Left colon (tissue), 2 donors: Measurements from ENCODE around the gene CCNA2. TPM values are rescaled to one million over a fixed set of nuclear protein-coding genes. Genes with fewer than 3 reads are reported as not detected.

Experiments used
- ATAC-seq: fragments of 200-7000 bp; cut with Tn5 transposase; one replicate; pipeline ENCODE4 v1.9.1; 2020; ENCODE audit warnings: mild to moderate bottlenecking, moderate library complexity
- DNase-seq, 2 donors: peaks; one replicate each; pipeline ENCODE4 v3.0.0-alpha.2; 2020
- intact Hi-C, 2 donors: fragments of 100-400 bp; cut with DNase I in 1 of 2; cut with micrococcal nuclease in 1 of 2; formaldehyde crosslinking; loops; one replicate each; pipeline versions ENCODE4 v1.11.2 to v1.14.0; 2022; cut with DNase I, micrococcal nuclease
- total RNA-seq, 2 donors: library from RNA; stranded (reverse); fragmentation: NEBNext Ultra II Directional; extraction: Animal tissue kit (Norgen Biotek cat#: 25700); gene quantifications; one replicate each; pipeline ENCODE4 v1.2.1, GENCODE V29; 2021
- donor health status: DM: no; HTN: no; CAD: no.
- donor health status: DM: yes; HTN: yes; CAD: no.

CCNA2 gene
- total RNA-seq, 2 donors from 2014 or later, result 3.6 to 10.0 TPM

GRCh38 chr4:121817006-121817405, 6.7 kb downstream of the CCNA2 start:
- ATAC-seq (no peak), DNase-seq (no peak)
- intact Hi-C loops, result no loop called here

GRCh38 chr4:121814756-121815155, 8.9 kb downstream of the CCNA2 start:
- ATAC-seq (no peak), DNase-seq (no peak)
- intact Hi-C loops, result no loop called here

GRCh38 chr4:121811122-121811521, 12.6 kb downstream of the CCNA2 start:
- DNase-seq (no peak), ATAC-seq (no peak)
- intact Hi-C loops, result no loop called here

GRCh38 chr4:121806411-121806810, 17.3 kb downstream of the CCNA2 start:
- no peak for ATAC-seq
- intact Hi-C loops, result no loop called here
- no peak for DNase-seq

GRCh38 chr4:121801715-121802075, 22.0 kb downstream of the CCNA2 start:
- ATAC-seq, result no peak
- intact Hi-C loops, result no loop called here
- DNase-seq, result no peak

GRCh38 chr4:121800961-121801714, 22.5 kb downstream of the CCNA2 start, which contains the start of gene EXOSC9:
EXOSC9 (plus strand) TSS chr4:121801323; CDS start chr4:121801425, 102 bp downstream.
- ATAC-seq, result peak; percentile 99
- peak; percentile 93 to 94 for DNase-seq
- intact Hi-C loops, result no loop called here

- ATAC-seq (peak; percentile 13), DNase-seq (no peak)
- intact Hi-C loops, result no loop called here
Observed at GRCh38 chr4:121800638-121800960, 23.1 kb downstream of the CCNA2 start.

GRCh38 chr4:121799867-121800501, 23.7 kb downstream of the CCNA2 start:
- intact Hi-C loops, result no loop called here
- DNase-seq (no peak), ATAC-seq (no peak)

GRCh38 chr4:121799208-121799823, 24.4 kb downstream of the CCNA2 start:
- ATAC-seq, result no peak
- intact Hi-C loops, result no loop called here
- no peak for DNase-seq

- DNase-seq, result no peak
- intact Hi-C loops, result no loop called here
- ATAC-seq, result no peak
Observed at GRCh38 chr4:121796283-121796682, 27.4 kb downstream of the CCNA2 start.

GRCh38 chr4:121794505-121795188, 29.0 kb downstream of the CCNA2 start:
- ATAC-seq, result no peak
- DNase-seq, result no peak
- intact Hi-C loops, result no loop called here

GRCh38 chr4:121792966-121793365, 30.7 kb downstream of the CCNA2 start:
- no peak for ATAC-seq
- no peak for DNase-seq
- intact Hi-C loops, result no loop called here

GRCh38 chr4:121791481-121791880, 32.2 kb downstream of the CCNA2 start:
- ATAC-seq, result no peak
- intact Hi-C loops, result no loop called here

GRCh38 chr4:121790976-121791375, 32.7 kb downstream of the CCNA2 start:
- intact Hi-C loops, result no loop called here
- ATAC-seq (no peak), DNase-seq (no peak)

More at GRCh38 chr4:121791481-121791880, 32.2 kb downstream of the CCNA2 start:
- no peak for DNase-seq

- DNase-seq (no peak), ATAC-seq (no peak)
- intact Hi-C loops, result no loop called here
Observed at GRCh38 chr4:121789960-121790829, 33.5 kb downstream of the CCNA2 start.

GRCh38 chr4:121789455-121789854, 34.2 kb downstream of the CCNA2 start:
- DNase-seq, result no peak
- ATAC-seq, result no peak
- intact Hi-C loops, result no loop called here

GRCh38 chr4:121788896-121789295, 34.8 kb downstream of the CCNA2 start:
- ATAC-seq, result no peak
- DNase-seq, result no peak
- intact Hi-C loops, result no loop called here

GRCh38 chr4:121786221-121786620, 37.5 kb downstream of the CCNA2 start:
- ATAC-seq (no peak), DNase-seq (no peak)
- intact Hi-C loops, result no loop called here

- DNase-seq (no peak), ATAC-seq (no peak)
- intact Hi-C loops, result no loop called here
Observed at GRCh38 chr4:121785479-121785878, 38.2 kb downstream of the CCNA2 start.
